A549 (cell line): ENCODE results near the gene ARHGEF11. TPM values are rescaled to one million over a fixed set of nuclear protein-coding genes. Genes with fewer than 3 reads are reported as not detected.
"Not testable (repeated sequence)": the region's sequence is repeated elsewhere in the genome, so short reads cannot be mapped to it uniquely, and the experiment has no call there.

ENCODE experiments used
- ATAC-seq, 2 experiments: fragments of 200-7000 bp in 1 of 2; fragments of >200 bp in 1 of 2; cut with Nextera tagmentation in 1 of 2; cut with Tn5 transposase in 1 of 2; 3 replicates each; pipeline versions ENCODE4 v1.8.0 to v1.9.1; 2018 to 2020; ENCODE audit warnings: mild to moderate bottlenecking in 1 of 2, moderate library complexity in 1 of 2
- CTCF ChIA-PET: fragments of 300-600 bp; sonication (Branson Sonifier 250); formaldehyde crosslinking; extraction: SDS; loops from one replicate; lab custom pipeline; 2021; ENCODE audit warnings: antibody characterized with exemption, inconsistent platforms; lab: Yijun Ruan, JAX
- POLR2A ChIA-PET: fragments of 350-600 bp; formaldehyde crosslinking; extraction: SDS; loops from one replicate; lab custom pipeline; 2021; ENCODE audit warnings: antibody characterized with exemption, inconsistent platforms; lab: Yijun Ruan, JAX
- DNase-seq, 2 experiments: peaks; one replicate each; pipeline versions ENCODE4 v3.0.0 to v3.0.0-alpha.2; 2011 to 2016; ENCODE audit warnings: low read depth in 1 of 2, low spot score in 1 of 2
- FAIRE-seq: peaks from 2 replicates; lab custom pipeline; 2011; peaks lifted over from hg19 to GRCh38; lab: Jason Lieb, UNC
- H3K27ac ChIP-seq, 2 experiments: fragments of >200 bp; sonication (Bioruptor Twin); formaldehyde crosslinking; 3 replicates each; pipeline ENCODE4 v1.5.1; 2016 to 2017
- H3K4me1 ChIP-seq: fragments of >200 bp; sonication (Bioruptor Twin); formaldehyde crosslinking; 3 replicates; pipeline ENCODE4 v1.6.1; 2016
- H3K4me2 ChIP-seq: fragments of >200 bp; sonication (Bioruptor Twin); formaldehyde crosslinking; 3 replicates; pipeline ENCODE4 v1.6.1; 2016
- H3K4me3 ChIP-seq: fragments of >200 bp; sonication (Bioruptor Twin); formaldehyde crosslinking; 3 replicates; pipeline ENCODE4 v1.5.1; 2016
- H3K9me3 ChIP-seq: fragments of >200 bp; sonication (Bioruptor Twin); formaldehyde crosslinking; 3 replicates; pipeline ENCODE4 v1.6.1; 2016
- BHLHE40 ChIP-seq: IDR thresholded peaks from 2 replicates; pipeline ENCODE4 v1.6.1; 2012; ENCODE audit warnings: low read depth, low read length, inconsistent platforms
- CBX8 ChIP-seq: fragments of 200-600 bp; sonication (generic); IDR thresholded peaks from 2 replicates; pipeline ENCODE4 v1.6.1; 2016
- EHMT2 ChIP-seq: fragments of 200-600 bp; sonication (generic); IDR thresholded peaks from 2 replicates; pipeline ENCODE4 v1.6.1; 2016; ENCODE audit warnings: antibody characterized with exemption, low read depth, mild to moderate bottlenecking, moderate library complexity
- HDAC2 ChIP-seq: fragments of 200-600 bp; sonication (generic); IDR thresholded peaks from 2 replicates; pipeline ENCODE4 v1.6.1; 2016
- HOXB5 ChIP-seq: fragments of 250-450 bp; sonication (Bioruptor Pico); IDR thresholded peaks from 2 replicates; pipeline ENCODE4 v1.5.0; 2020; ENCODE audit warnings: mild to moderate bottlenecking, moderate library complexity
- JUN ChIP-seq, 2 experiments: fragments of >200 bp; sonication (Bioruptor Twin); formaldehyde crosslinking; IDR thresholded peaks; 2 replicates in 1 of 2; 3 replicates in 1 of 2; pipeline ENCODE4 v1.6.1; 2016 to 2017
- PBX3 ChIP-seq: IDR thresholded peaks from 2 replicates; pipeline ENCODE4 v1.6.1; 2012
- POLR2A ChIP-seq: IDR thresholded peaks from 2 replicates; pipeline ENCODE4 v1.6.1; 2012; ENCODE audit warnings: mild to moderate bottlenecking, low read length
- RARB ChIP-seq: fragments of 250-450 bp; sonication (Bioruptor Pico); IDR thresholded peaks from 2 replicates; pipeline ENCODE4 v1.8.0; 2021; ENCODE audit warnings: mild to moderate bottlenecking, moderate library complexity
- RNF2 ChIP-seq: fragments of 200-600 bp; sonication (generic); IDR thresholded peaks from 2 replicates; pipeline ENCODE4 v1.6.1; 2016; ENCODE audit warnings: low read depth, mild to moderate bottlenecking, antibody characterized with exemption, moderate library complexity, borderline replicate concordance
- TP53 ChIP-seq: fragments of 250-450 bp; sonication (Bioruptor Pico); IDR thresholded peaks from 2 replicates; pipeline ENCODE4 v1.5.0; 2021; ENCODE audit warnings: mild to moderate bottlenecking, moderate library complexity
- ZSCAN20 ChIP-seq: fragments of 250-450 bp; sonication (Bioruptor Pico); IDR thresholded peaks from 2 replicates; pipeline ENCODE4 v1.8.0; 2022; ENCODE audit warnings: mild to moderate bottlenecking, moderate library complexity
- WGBS: methylation state at CpG from one replicate; pipeline ENCODE4 v1.1.6; 2017; ENCODE audit errors: missing lambda C conversion rate; 5-methylcytosine and 5-hydroxymethylcytosine counted together
- polyA plus RNA-seq, 4 experiments: library from polyadenylated mRNA; depleted of rRNA in 3 of 4; stranded (reverse); fragments of >200 nt; fragmentation: RNase III in 1 of 4; extraction: RNeasy Plus Mini Kit Qiagen cat#74134 plus additional on column Dnase treatment in 1 of 4; gene quantifications; 2 replicates in 3 of 4; 3 replicates in 1 of 4; pipeline ENCODE4 v1.2.3, GENCODE V29; 2011 to 2017
- TF ChIP-seq, protein P1 (sequence below): fragments of 200-600 bp; sonication (generic); IDR thresholded peaks from 2 replicates; pipeline ENCODE4 v1.6.1; 2016; ENCODE audit warnings: antibody characterized with exemption, mild to moderate bottlenecking, moderate library complexity
- TF ChIP-seq, protein P2 (sequence below): fragments of 450-650 bp; IDR thresholded peaks from 2 replicates; pipeline ENCODE4 v1.6.1; 2014; ENCODE audit warnings: antibody characterized with exemption

Gene ARHGEF11
- polyA plus RNA-seq, 2 of the 4 experiments (the other 2 are of a cell fraction), result 15.7 to 17.1 TPM

- TF ChIP-seq, protein P1, sequence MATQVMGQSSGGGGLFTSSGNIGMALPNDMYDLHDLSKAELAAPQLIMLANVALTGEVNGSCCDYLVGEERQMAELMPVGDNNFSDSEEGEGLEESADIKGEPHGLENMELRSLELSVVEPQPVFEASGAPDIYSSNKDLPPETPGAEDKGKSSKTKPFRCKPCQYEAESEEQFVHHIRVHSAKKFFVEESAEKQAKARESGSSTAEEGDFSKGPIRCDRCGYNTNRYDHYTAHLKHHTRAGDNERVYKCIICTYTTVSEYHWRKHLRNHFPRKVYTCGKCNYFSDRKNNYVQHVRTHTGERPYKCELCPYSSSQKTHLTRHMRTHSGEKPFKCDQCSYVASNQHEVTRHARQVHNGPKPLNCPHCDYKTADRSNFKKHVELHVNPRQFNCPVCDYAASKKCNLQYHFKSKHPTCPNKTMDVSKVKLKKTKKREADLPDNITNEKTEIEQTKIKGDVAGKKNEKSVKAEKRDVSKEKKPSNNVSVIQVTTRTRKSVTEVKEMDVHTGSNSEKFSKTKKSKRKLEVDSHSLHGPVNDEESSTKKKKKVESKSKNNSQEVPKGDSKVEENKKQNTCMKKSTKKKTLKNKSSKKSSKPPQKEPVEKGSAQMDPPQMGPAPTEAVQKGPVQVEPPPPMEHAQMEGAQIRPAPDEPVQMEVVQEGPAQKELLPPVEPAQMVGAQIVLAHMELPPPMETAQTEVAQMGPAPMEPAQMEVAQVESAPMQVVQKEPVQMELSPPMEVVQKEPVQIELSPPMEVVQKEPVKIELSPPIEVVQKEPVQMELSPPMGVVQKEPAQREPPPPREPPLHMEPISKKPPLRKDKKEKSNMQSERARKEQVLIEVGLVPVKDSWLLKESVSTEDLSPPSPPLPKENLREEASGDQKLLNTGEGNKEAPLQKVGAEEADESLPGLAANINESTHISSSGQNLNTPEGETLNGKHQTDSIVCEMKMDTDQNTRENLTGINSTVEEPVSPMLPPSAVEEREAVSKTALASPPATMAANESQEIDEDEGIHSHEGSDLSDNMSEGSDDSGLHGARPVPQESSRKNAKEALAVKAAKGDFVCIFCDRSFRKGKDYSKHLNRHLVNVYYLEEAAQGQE, result no peak
- no peak for TF ChIP-seq BHLHE40
These were observed 10.7 kb upstream of the ARHGEF11 start (continued) for GRCh38 chr1:157056269-157056668.

GRCh38 chr1:157055729-157056128 lies 10.2 kb upstream of the ARHGEF11 start:
- FAIRE-seq, H3K4me3 ChIP-seq, ATAC-seq, H3K4me1 ChIP-seq, H3K4me2 ChIP-seq, POLR2A ChIA-PET, CTCF ChIA-PET, H3K27ac ChIP-seq, DNase-seq: not testable (repeated sequence)
- WGBS, result 42% methylated on average over 5 of the region's 5 CpGs
- peaks cover 25% of the 10 kb centered on the region for H3K9me3 ChIP-seq

- TF ChIP-seq ZSCAN20 (CRISPR knock-in tag) (no peak), TP53 (CRISPR knock-in tag) (no peak), HOXB5 (CRISPR knock-in tag) (no peak), POLR2A (no peak), EHMT2 (no peak), RNF2 (no peak), RARB (no peak), CBX8 (no peak)
- TF ChIP-seq, protein P2, sequence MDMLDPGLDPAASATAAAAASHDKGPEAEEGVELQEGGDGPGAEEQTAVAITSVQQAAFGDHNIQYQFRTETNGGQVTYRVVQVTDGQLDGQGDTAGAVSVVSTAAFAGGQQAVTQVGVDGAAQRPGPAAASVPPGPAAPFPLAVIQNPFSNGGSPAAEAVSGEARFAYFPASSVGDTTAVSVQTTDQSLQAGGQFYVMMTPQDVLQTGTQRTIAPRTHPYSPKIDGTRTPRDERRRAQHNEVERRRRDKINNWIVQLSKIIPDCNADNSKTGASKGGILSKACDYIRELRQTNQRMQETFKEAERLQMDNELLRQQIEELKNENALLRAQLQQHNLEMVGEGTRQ, result no peak
- Histone ChIP-seq H3K4me3 (no peak overlapping the region), H3K4me1 (0 out of 3 replicates have a peak, but pooled peaks cover 3% of the 10 kb centered on the region), H3K9me3 (peaks cover 22% of the 10 kb centered on the region), H3K27ac (no peak overlapping the region), H3K4me2 (no peak overlapping the region)
- ATAC-seq (no peak), DNase-seq (no peak), FAIRE-seq (no peak)
- WGBS, result 2% methylated on average over 2 of the region's 2 CpGs
- POLR2A ChIA-PET, result no interaction called here
- CTCF ChIA-PET, result interaction anchor here (1.1 to 2.0 kb wide), 4 partner anchors 10 to 85 kb away, joined by 3 to 8 read pairs (median 4); no protein-coding TSS in a partner anchor
These were observed 5.3 kb upstream of the ARHGEF11 start for GRCh38 chr1:157050836-157051235.

GRCh38 chr1:157047062-157047410 lies 1.5 kb upstream of the ARHGEF11 start:
- peaks cover 9% of the 10 kb centered on the region for H3K9me3 ChIP-seq
- ATAC-seq, result no peak
- H3K27ac ChIP-seq, result no peak overlapping the region
- H3K4me1 ChIP-seq, result peaks cover 25% of the 10 kb centered on the region
- CTCF ChIA-PET, result no interaction called here
- H3K4me2 ChIP-seq, result no peak overlapping the region; the same call in 2 of the 3 replicates
- no peak overlapping the region for H3K4me3 ChIP-seq
- WGBS, result 70% methylated on average over 2 of the region's 2 CpGs
- POLR2A ChIA-PET, result interaction anchor here (1.2 kb wide), 1 partner anchor 31 kb away, joined by 3 read pairs; no protein-coding TSS in a partner anchor
- FAIRE-seq, result no peak
- DNase-seq, result peak in 1 of 2 experiments; percentile 6
- TF ChIP-seq HDAC2, result no peak
- no peak for TF ChIP-seq JUN (IDR thresholded peaks at IDR 0.05)
- TF ChIP-seq CBX8, result no peak
- TF ChIP-seq PBX3, result no peak
